GM13976 (cell line): ENCODE measurements around the gene TMEM235.

ENCODE experiments used
- DNase-seq: peaks from one replicate; pipeline ENCODE4 v3.0.0; 2012; ENCODE audit warnings: low spot score
- CTCF ChIP-seq: IDR thresholded peaks from 2 replicates; pipeline ENCODE4 v1.5.1; 2012; ENCODE audit warnings: borderline replicate concordance, mild to moderate bottlenecking; ENCODE audit not compliant: insufficient read depth; ENCODE audit errors: extremely low read depth, missing control alignments, control extremely low read depth
- in situ Hi-C: fragments of 300-500 bp; cut with MboI; formaldehyde crosslinking; loops from one replicate; pipeline ENCODE4 v1.12.0; 2022; ENCODE audit warnings: low sequenced_read_pairs, mixed read lengths, inconsistent platforms; ENCODE audit not compliant: unreplicated experiment

Gene TMEM235

DNA sequence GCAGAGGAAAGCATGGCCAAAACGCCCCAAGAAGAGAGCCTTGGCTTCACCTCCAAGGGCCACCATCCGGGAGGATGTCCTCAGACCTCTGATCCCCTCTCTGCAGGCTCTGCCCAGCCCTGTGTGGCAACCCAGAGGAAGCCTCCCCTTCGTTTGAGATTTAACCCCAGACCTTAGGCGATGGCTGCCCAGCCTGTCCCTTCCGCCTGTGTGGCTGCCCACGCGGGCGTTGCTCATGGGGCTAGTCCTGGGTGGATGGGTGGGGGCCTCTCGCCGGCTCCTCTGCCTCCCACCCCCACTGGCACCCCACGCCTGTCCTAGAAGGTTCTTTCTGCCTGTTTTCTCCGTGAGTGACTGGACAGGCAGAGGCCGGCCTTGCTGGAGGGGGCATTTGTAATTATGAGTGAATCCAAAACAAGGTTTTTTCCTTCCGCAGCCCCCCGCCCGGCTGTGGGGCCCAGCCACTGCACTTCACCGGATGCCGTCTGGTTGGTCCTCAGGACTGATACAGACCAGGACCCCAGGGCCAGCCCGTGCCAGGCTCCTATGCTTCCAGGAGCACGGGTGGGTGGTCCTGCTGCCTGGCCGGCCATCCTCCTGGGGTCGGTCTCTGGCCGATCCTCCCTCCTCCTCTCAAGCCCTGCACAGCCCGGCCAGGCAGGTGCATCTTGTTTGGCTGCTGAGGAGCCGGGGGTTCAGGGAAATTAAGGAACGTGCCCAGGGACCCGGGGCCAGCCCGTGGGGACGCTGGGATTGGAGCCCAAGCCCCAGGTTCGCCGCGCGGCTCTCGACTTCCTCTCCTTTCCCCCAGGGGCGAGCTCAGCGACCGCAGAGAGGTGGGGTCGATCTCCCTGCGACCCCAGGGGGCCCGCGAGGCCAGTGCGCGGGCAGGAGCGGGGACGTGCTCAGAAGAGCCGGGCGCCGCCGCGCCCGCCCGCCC lies at the start of gene TMEM235:
TMEM235 (plus strand) TSS at position 636 of the 940 bp plus-strand sequence. CDS start 393 bp downstream, outside the sequence.
- in situ Hi-C loops = no loop called here
- DNase-seq = no peak
- no peak for TF ChIP-seq CTCF

- DNase-seq = no peak
- TF ChIP-seq CTCF = no peak
- in situ Hi-C loops = no loop called here
Measured at GRCh38 chr17:78182504-78182903, 48.9 kb upstream of the TMEM235 start.

DNA sequence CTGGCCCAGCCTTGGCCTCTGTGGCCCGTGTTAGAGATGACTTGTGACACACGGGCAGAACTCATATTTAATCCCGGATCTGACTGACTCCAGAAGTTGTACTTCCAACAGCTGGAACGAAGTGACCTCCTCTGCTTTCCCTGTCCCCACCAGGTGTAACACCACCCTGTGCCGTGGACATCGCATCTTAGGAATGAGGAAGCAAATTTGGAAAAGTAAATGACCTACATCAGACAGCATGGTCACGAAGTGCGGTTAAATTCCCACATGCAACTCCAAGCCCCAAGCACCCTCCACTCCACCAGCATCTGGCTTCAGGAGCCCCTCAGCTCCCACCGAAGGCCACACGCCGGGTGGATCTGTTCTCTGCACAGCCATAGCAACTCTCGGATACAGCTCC lies 47.5 kb upstream of the TMEM235 start:
- TF ChIP-seq CTCF = no peak
- DNase-seq = no peak
- in situ Hi-C loops = no loop called here

GRCh38 chr17:78184351-78184750 lies 47.1 kb upstream of the TMEM235 start:
- in situ Hi-C loops = no loop called here
- DNase-seq = no peak
- no peak for TF ChIP-seq CTCF

- in situ Hi-C loops = no loop called here
- TF ChIP-seq CTCF = no peak
- DNase-seq = no peak
Measured at GRCh38 chr17:78184868-78185267, 46.6 kb upstream of the TMEM235 start.

GRCh38 chr17:78185981-78186691 lies 45.3 kb upstream of the TMEM235 start:
- no peak for DNase-seq
- in situ Hi-C loops = no loop called here
- TF ChIP-seq CTCF = no peak
